ENCODE data around the gene ZNRF3. TPM values are rescaled to one million over a fixed set of nuclear protein-coding genes. Genes with fewer than 3 reads are reported as not detected.
A peak's percentile ranks its signal among the peaks of the same experiment; 100 is the strongest.

The ZNRF3 gene
- total RNA-seq, 1 donor from 2014 or later = 4.1 TPM

DNA sequence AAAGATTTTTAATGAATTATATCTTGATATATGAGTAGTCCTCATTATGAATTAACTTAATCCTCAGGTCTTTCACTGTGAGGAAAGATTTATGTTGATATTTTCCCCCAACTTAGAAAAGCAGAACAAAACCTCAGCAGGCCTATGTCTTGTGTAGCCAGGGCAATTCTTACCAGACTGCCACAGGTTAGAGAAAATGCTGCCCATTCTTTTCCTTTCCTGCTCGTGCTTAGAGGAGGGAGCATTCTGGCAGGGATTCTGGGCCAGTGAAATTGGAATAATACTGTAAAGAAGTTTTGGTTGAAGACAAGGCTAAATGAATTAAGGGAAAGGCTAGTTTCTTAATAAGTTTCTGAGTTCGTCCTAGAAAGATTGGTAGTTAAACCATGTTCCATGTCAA, 56.6 kb downstream of the ZNRF3 start:
- peak overlapping the region; percentile 79 for H3K4me2 ChIP-seq
- Mint-ChIP-seq H3K4me3 (peak overlapping the region; percentile 76), H3K9me3 (peaks cover under 1% of the 10 kb centered on the region), H3K4me1 (peaks cover 91% of the 10 kb centered on the region), H3K36me3 (peaks cover 15% of the 10 kb centered on the region), H3K27me3 (ENCODE audit: insufficient read depth, low read depth) (peaks cover 3% of the 10 kb centered on the region), H3K27ac (peak overlapping the region; percentile 93)
- H2AFZ ChIP-seq (replicated peaks) = no peak overlapping the region
- no peak overlapping the region for H3K9ac ChIP-seq
- no peak for TF ChIP-seq EZH2 (IDR thresholded peaks at IDR 0.05)
- TF ChIP-seq EZH2phosphoT487 (IDR thresholded peaks at IDR 0.05) = no peak
- TF ChIP-seq, protein P1, sequence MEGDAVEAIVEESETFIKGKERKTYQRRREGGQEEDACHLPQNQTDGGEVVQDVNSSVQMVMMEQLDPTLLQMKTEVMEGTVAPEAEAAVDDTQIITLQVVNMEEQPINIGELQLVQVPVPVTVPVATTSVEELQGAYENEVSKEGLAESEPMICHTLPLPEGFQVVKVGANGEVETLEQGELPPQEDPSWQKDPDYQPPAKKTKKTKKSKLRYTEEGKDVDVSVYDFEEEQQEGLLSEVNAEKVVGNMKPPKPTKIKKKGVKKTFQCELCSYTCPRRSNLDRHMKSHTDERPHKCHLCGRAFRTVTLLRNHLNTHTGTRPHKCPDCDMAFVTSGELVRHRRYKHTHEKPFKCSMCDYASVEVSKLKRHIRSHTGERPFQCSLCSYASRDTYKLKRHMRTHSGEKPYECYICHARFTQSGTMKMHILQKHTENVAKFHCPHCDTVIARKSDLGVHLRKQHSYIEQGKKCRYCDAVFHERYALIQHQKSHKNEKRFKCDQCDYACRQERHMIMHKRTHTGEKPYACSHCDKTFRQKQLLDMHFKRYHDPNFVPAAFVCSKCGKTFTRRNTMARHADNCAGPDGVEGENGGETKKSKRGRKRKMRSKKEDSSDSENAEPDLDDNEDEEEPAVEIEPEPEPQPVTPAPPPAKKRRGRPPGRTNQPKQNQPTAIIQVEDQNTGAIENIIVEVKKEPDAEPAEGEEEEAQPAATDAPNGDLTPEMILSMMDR (IDR thresholded peaks at IDR 0.05) = no peak
- peak overlapping the region; percentile 89 for H3K27ac ChIP-seq
- H3F3A ChIP-seq (ENCODE audit: low read depth) = peaks cover 54% of the 10 kb centered on the region
- DNase-seq (ENCODE audit: low spot score) = peak; percentile 55
- H3K27me3 ChIP-seq = no peaks in the 10 kb centered on the region
- H3K79me2 ChIP-seq (ENCODE audit: low read depth) = peaks cover 81% of the 10 kb centered on the region
- H4K20me1 ChIP-seq (ENCODE audit: low read depth) = peaks cover 11% of the 10 kb centered on the region
- peak overlapping the region; percentile 22 for H3K4me3 ChIP-seq
- no peaks in the 10 kb centered on the region for H3K9me3 ChIP-seq (ENCODE audit: low read depth)
- no peaks in the 10 kb centered on the region for H3K36me3 ChIP-seq
- peaks cover 69% of the 10 kb centered on the region for H3K4me1 ChIP-seq

DNA sequence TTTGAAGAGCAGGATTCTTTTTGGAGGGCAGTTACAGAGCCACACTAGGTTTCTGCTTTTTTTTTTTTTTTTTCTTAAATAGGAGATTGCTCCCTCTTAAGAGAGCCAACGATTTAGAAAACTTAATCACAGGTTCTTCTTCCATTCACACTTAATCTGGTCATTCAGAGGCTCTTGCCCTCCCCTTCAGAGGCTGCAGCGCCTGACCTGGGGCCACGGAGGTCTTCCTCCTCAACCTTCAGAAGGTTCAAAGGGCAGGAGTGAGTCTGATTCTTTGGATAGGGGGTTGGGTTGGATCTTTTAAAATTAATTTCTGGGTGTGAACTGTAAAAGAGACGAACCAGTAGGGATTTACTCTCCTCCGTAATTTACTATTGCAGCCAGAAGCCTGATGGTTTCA, 57.1 kb downstream of the ZNRF3 start:
- H4K20me1 ChIP-seq (ENCODE audit: low read depth) = peaks cover 11% of the 10 kb centered on the region
- H3K27me3 ChIP-seq = no peaks in the 10 kb centered on the region
- peak; percentile 58 for DNase-seq (ENCODE audit: low spot score)
- Mint-ChIP-seq H3K27ac (peak overlapping the region; percentile 93), H3K4me3 (peak overlapping the region; percentile 76), H3K4me1 (peaks cover 90% of the 10 kb centered on the region), H3K36me3 (peaks cover 16% of the 10 kb centered on the region), H3K9me3 (peaks cover 4% of the 10 kb centered on the region), H3K27me3 (ENCODE audit: insufficient read depth, low read depth) (peaks cover 3% of the 10 kb centered on the region)
- peak overlapping the region; percentile 79 for H3K4me2 ChIP-seq
- peaks cover 54% of the 10 kb centered on the region for H3F3A ChIP-seq (ENCODE audit: low read depth)
- no peak overlapping the region for H2AFZ ChIP-seq (replicated peaks)
- no peak overlapping the region for H3K9ac ChIP-seq
- peak overlapping the region; percentile 22 for H3K4me3 ChIP-seq
- peaks cover 69% of the 10 kb centered on the region for H3K4me1 ChIP-seq
- H3K9me3 ChIP-seq (ENCODE audit: low read depth) = no peaks in the 10 kb centered on the region
- no peaks in the 10 kb centered on the region for H3K36me3 ChIP-seq
- H3K27ac ChIP-seq = peak overlapping the region; percentile 89
- peaks cover 81% of the 10 kb centered on the region for H3K79me2 ChIP-seq (ENCODE audit: low read depth)
- TF ChIP-seq EZH2 (IDR thresholded peaks at IDR 0.05) = no peak
- TF ChIP-seq, protein P1 (IDR thresholded peaks at IDR 0.05) = no peak
- TF ChIP-seq EZH2phosphoT487 (IDR thresholded peaks at IDR 0.05) = no peak

DNA sequence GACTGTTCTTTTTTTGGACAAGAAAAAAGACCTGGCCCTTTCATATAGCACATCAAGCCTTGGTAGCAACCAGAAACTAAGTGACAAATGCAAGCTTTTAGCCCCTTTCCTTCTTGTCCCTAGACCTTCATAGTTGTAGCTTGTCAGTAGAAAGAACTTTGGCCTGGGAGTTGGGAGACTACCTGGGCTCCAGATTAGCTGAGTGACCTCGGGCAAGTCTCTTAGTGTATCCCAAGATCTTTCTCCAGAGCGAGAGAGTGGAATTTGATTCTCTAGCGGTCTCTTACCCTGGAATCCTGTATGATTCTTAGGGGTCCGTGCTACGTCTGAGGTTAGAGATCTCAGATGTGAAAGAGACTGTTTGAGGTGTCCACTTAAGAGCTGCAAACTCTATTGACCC, 59.0 kb downstream of the ZNRF3 start:
- Mint-ChIP-seq H3K27me3 (ENCODE audit: insufficient read depth, low read depth) (peaks cover 9% of the 10 kb centered on the region), H3K27ac (peak overlapping the region; percentile 100), H3K4me3 (peak overlapping the region; percentile 72), H3K9me3 (peaks cover 20% of the 10 kb centered on the region), H3K4me1 (peaks cover 78% of the 10 kb centered on the region), H3K36me3 (peaks cover 20% of the 10 kb centered on the region)
- Histone ChIP-seq H4K20me1 (ENCODE audit: low read depth) (peaks cover 11% of the 10 kb centered on the region), H3K9me3 (ENCODE audit: low read depth) (peaks cover 3% of the 10 kb centered on the region), H3K4me1 (peaks cover 62% of the 10 kb centered on the region), H3K4me2 (peak overlapping the region; percentile 73), H3K9ac (no peak overlapping the region), H3K27ac (peak overlapping the region; percentile 84), H3F3A (ENCODE audit: low read depth) (peaks cover 54% of the 10 kb centered on the region), H3K36me3 (no peaks in the 10 kb centered on the region), H2AFZ (replicated peaks) (no peak overlapping the region), H3K79me2 (ENCODE audit: low read depth) (peaks cover 83% of the 10 kb centered on the region), H3K4me3 (no peak overlapping the region), H3K27me3 (no peaks in the 10 kb centered on the region)
- TF ChIP-seq, protein P1 (IDR thresholded peaks at IDR 0.05) = no peak
- TF ChIP-seq EZH2 (IDR thresholded peaks at IDR 0.05) (no peak), EZH2phosphoT487 (IDR thresholded peaks at IDR 0.05) (no peak)
- DNase-seq (ENCODE audit: low spot score) = no peak
